HepG2 (cell line): ENCODE data around the gene SUPT6H. TPM values are rescaled to one million over a fixed set of nuclear protein-coding genes. Genes with fewer than 3 reads are reported as not detected.

Source experiments
- ATF1 ChIP-seq: IDR thresholded peaks from 2 replicates; pipeline ENCODE4 v1.6.1; 2016; ENCODE audit warnings: mild to moderate bottlenecking, control low read depth
- CREB1 ChIP-seq, 2 experiments: fragments of 450-650 bp in 1 of 2; IDR thresholded peaks; 2 replicates each; pipeline ENCODE4 v1.6.1; 2016 to 2017; ENCODE audit warnings: control low read depth in 1 of 2, mild to moderate bottlenecking in 1 of 2, missing compliant biosample characterization in 1 of 2, missing genetic modification characterization in 1 of 2
- FOSL2 ChIP-seq: sonication (generic); formaldehyde crosslinking; IDR thresholded peaks from 2 replicates; pipeline ENCODE4 v1.4.0; 2020; ENCODE audit warnings: missing genetic modification reagents
- FOXO1 ChIP-seq: sonication (generic); formaldehyde crosslinking; IDR thresholded peaks from 2 replicates; pipeline ENCODE4 v1.4.0; 2020; ENCODE audit warnings: missing genetic modification reagents
- HDAC2 ChIP-seq: sonication (generic); formaldehyde crosslinking; IDR thresholded peaks from 2 replicates; pipeline ENCODE4 v1.4.0; 2020; ENCODE audit warnings: missing genetic modification reagents
- MZF1 ChIP-seq: sonication (generic); formaldehyde crosslinking; IDR thresholded peaks from 2 replicates; pipeline ENCODE4 v1.8.1; 2023; ENCODE audit warnings: mild to moderate bottlenecking, missing genetic modification reagents, borderline replicate concordance
- PRMT3 ChIP-seq: sonication (generic); formaldehyde crosslinking; IDR thresholded peaks from 2 replicates; pipeline ENCODE4 v1.8.1; 2022; ENCODE audit warnings: low read depth, mild to moderate bottlenecking, moderate library complexity, missing genetic modification reagents, borderline replicate concordance
- RAD51 ChIP-seq: fragments of 450-650 bp; IDR thresholded peaks from 2 replicates; pipeline ENCODE4 v1.6.1; 2016; ENCODE audit warnings: borderline replicate concordance
- TCF7L2 ChIP-seq: IDR thresholded peaks from 2 replicates; pipeline ENCODE4 v1.6.1; 2011; ENCODE audit warnings: mild to moderate bottlenecking, low read depth, low read length, moderate library complexity
- UBTF ChIP-seq: sonication (generic); formaldehyde crosslinking; IDR thresholded peaks from 2 replicates; pipeline ENCODE4 v1.4.0; 2020; ENCODE audit warnings: mild to moderate bottlenecking, missing genetic modification reagents
- XBP1 ChIP-seq: sonication (generic); formaldehyde crosslinking; IDR thresholded peaks from 2 replicates; pipeline ENCODE4 v1.5.0; 2020; ENCODE audit warnings: missing genetic modification reagents
- ZBED4 ChIP-seq: sonication (generic); formaldehyde crosslinking; IDR thresholded peaks from 2 replicates; pipeline ENCODE4 v1.4.0; 2020; ENCODE audit warnings: missing genetic modification reagents, borderline replicate concordance
- ZFP1 ChIP-seq: IDR thresholded peaks from 2 replicates; pipeline ENCODE4 v1.6.1; 2016
- ZNF335 ChIP-seq: sonication (generic); formaldehyde crosslinking; IDR thresholded peaks from 2 replicates; pipeline ENCODE4 v1.4.0; 2020; ENCODE audit warnings: missing genetic modification reagents
- ZNF350 ChIP-seq: sonication (generic); formaldehyde crosslinking; IDR thresholded peaks from 2 replicates; pipeline ENCODE4 v1.4.0; 2020; ENCODE audit warnings: mild to moderate bottlenecking, low read depth, missing genetic modification reagents, borderline replicate concordance
- ZNF430 ChIP-seq: sonication (generic); formaldehyde crosslinking; IDR thresholded peaks from 2 replicates; pipeline ENCODE4 v1.9.0; 2021; ENCODE audit warnings: mild to moderate bottlenecking, missing genetic modification reagents
- ZNF441 ChIP-seq: sonication (generic); formaldehyde crosslinking; IDR thresholded peaks from 2 replicates; pipeline ENCODE4 v1.7.0; 2021; ENCODE audit warnings: missing genetic modification reagents, borderline replicate concordance
- ZNF597 ChIP-seq: sonication (generic); formaldehyde crosslinking; IDR thresholded peaks from 2 replicates; pipeline ENCODE4 v1.5.0; 2020; ENCODE audit warnings: missing genetic modification reagents
- ZNF607 ChIP-seq: sonication (generic); formaldehyde crosslinking; IDR thresholded peaks from 2 replicates; pipeline ENCODE4 v1.5.1; 2020; ENCODE audit warnings: missing genetic modification reagents, mild to moderate bottlenecking, borderline replicate concordance
- ZNF766 ChIP-seq: sonication (generic); formaldehyde crosslinking; IDR thresholded peaks from 2 replicates; pipeline ENCODE4 v1.5.0; 2020; ENCODE audit warnings: missing genetic modification reagents, borderline replicate concordance
- ZSCAN30 ChIP-seq: sonication (generic); formaldehyde crosslinking; IDR thresholded peaks from 2 replicates; pipeline ENCODE4 v1.5.0; 2020; ENCODE audit warnings: mild to moderate bottlenecking, missing genetic modification reagents
- polyA plus RNA-seq, 8 experiments: library from polyadenylated mRNA; depleted of rRNA in 3 of 8; stranded (reverse) in 7 of 8; unstranded in 1 of 8; fragments of >200 nt; fragmentation: Illumina TruSeq in 4 of 8; extraction: Trizol in 4 of 8; gene quantifications; 2 replicates each; pipeline versions ENCODE4 v1.2.1 to v1.2.3, GENCODE V29; 2011 to 2016; ENCODE audit warnings: low read depth in 4 of 8, missing spikeins in 1 of 8, mixed read lengths in 1 of 8; ENCODE audit not compliant: insufficient read depth in 1 of 8
- total RNA-seq, 5 experiments: library from RNA; depleted of rRNA; stranded (reverse); fragments of >200 nt; fragmentation: Illumina TruSeq; extraction: Trizol; gene quantifications; 2 replicates each; pipeline ENCODE4 v1.2.3, GENCODE V29; 2016; ENCODE audit warnings: low read depth in 1 of 5
- TF ChIP-seq, protein P1 (sequence below): sonication (generic); formaldehyde crosslinking; IDR thresholded peaks from 2 replicates; pipeline ENCODE4 v1.5.0; 2020; ENCODE audit warnings: missing genetic modification reagents

The SUPT6H gene
- total and polyA plus RNA-seq, 2 of the 13 experiments (the other 11 are each of a cell fraction or from before 2014, with no cell fraction given), result 32.7 to 39.9 TPM

DNA sequence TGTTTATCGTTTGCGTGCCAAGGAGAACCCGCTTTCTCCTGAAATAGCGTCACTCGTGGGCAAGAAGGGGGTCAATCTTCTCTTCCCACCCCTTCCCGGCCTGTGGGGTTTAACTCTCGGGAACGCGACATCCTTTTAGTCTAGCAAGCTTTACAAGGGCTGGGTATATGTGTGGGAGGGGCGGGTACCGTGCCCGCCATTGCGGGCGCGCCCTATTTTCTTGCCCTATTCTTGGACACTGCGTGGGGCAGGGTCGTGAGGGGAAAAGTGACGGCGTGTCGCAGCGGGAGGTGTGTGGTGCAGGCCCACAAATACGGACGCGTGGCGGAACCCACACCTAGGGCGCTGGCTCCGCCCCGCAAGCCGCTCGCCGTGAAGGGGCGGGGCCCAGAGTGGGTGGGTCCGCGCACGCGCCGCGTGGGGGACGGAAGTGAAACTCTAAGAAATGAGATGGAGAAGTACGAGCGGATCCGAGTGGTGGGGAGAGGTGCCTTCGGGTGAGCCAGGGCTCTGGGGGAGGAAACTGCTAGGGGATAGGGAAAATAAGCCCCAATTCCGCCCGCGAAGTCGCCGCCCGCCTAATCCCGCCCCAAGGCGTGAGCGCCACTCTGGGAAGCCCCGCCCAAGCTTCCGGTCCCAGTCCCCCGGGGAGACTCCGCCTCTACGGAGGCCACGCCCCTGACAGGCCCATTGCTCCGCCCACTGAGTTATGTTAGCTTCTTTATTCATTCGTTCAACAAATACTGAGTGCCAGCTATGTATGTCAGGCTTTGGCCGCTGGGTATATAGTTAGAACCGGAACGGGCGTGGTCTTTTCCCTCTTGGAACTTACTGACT lies 66.6 kb downstream of the SUPT6H start, which contains the start of gene NEK8 (continued):
- no peak for TF ChIP-seq ZNF597 (CRISPR knock-in tag)
- TF ChIP-seq RAD51, result no peak
- no peak for TF ChIP-seq ATF1 (CRISPR knock-in tag)
- TF ChIP-seq PRMT3 (CRISPR knock-in tag), result no peak
- TF ChIP-seq ZNF607, result peak; percentile 5
- no peak for TF ChIP-seq HDAC2 (CRISPR knock-in tag)
- TF ChIP-seq ZNF350 (CRISPR knock-in tag), result no peak; the same call in 1 of the 2 replicates
- no peak for TF ChIP-seq XBP1 (CRISPR knock-in tag)
- no peak for TF ChIP-seq FOXO1 (CRISPR knock-in tag)
- no peak for TF ChIP-seq CREB1 (IDR thresholded peaks at IDR 0.05)
- peak; percentile 49 for TF ChIP-seq CREB1 (CRISPR knock-in tag; IDR thresholded peaks at IDR 0.05)
- TF ChIP-seq FOSL2 (CRISPR knock-in tag), result peak; percentile 17; the same call in 1 of the 2 replicates
- no peak for TF ChIP-seq ZNF335 (CRISPR knock-in tag)
- TF ChIP-seq, protein P1, sequence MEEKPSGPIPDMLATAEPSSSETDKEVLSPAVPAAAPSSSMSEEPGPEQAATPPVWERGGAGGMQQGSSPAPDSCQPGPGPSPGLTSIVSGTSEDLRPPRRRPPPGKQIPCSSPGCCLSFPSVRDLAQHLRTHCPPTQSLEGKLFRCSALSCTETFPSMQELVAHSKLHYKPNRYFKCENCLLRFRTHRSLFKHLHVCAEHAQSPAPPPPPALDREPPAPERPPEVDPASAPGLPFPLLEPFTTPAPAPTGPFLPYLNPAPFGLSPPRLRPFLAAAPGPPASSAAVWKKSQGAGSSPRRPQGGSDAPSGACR (CRISPR knock-in tag), result no peak
- peak; percentile 78; the same call in 1 of the 2 replicates for TF ChIP-seq ZNF766 (CRISPR knock-in tag)
- TF ChIP-seq ZFP1 (CRISPR knock-in tag), result no peak
- TF ChIP-seq UBTF (CRISPR knock-in tag), result 0 out of 2 replicates have a peak, but pooled peaks have one; percentile 20
- no peak for TF ChIP-seq TCF7L2
- TF ChIP-seq ZBED4 (CRISPR knock-in tag), result 0 out of 2 replicates have a peak, but pooled peaks have one; percentile 36
- no peak for TF ChIP-seq ZNF441 (CRISPR knock-in tag)
- TF ChIP-seq ZSCAN30 (CRISPR knock-in tag), result no peak; the same call in 1 of the 2 replicates
- TF ChIP-seq MZF1, result 0 out of 2 replicates have a peak, but pooled peaks have one; percentile 78
- peak; percentile 12; the same call in 1 of the 2 replicates for TF ChIP-seq ZNF430 (CRISPR knock-in tag)
